GM23248 (cell line): ENCODE measurements around the gene DNAJC2. TPM values are rescaled to one million over a fixed set of nuclear protein-coding genes. Genes with fewer than 3 reads are reported as not detected.

Experiments
- DNase-seq: peaks from one replicate; pipeline ENCODE4 v3.0.0-alpha.2; 2015
- H2AFZ ChIP-seq: fragments of 200-600 bp; sonication (generic); 2 replicates; pipeline ENCODE4 v1.6.1; 2016; ENCODE audit warnings: antibody characterized with exemption
- H3F3A ChIP-seq: fragments of 200-600 bp; sonication (generic); 2 replicates; pipeline ENCODE4 v1.6.1; 2016; ENCODE audit warnings: mild to moderate bottlenecking, antibody characterized with exemption, mixed run types; ENCODE audit not compliant: insufficient read depth
- H3K27ac ChIP-seq: fragments of 200-600 bp; sonication (generic); 2 replicates; pipeline ENCODE4 v1.5.1; 2016; ENCODE audit warnings: mild to moderate bottlenecking
- H3K27me3 ChIP-seq: fragments of 200-600 bp; sonication (generic); replicated peaks from 2 replicates; pipeline ENCODE4 v1.6.1; 2016; ENCODE audit warnings: mild to moderate bottlenecking; ENCODE audit not compliant: insufficient read depth
- H3K36me3 ChIP-seq: fragments of 200-600 bp; sonication (generic); 2 replicates; pipeline ENCODE4 v1.6.1; 2016; ENCODE audit warnings: low read depth, mild to moderate bottlenecking
- H3K4me1 ChIP-seq: fragments of 200-600 bp; sonication (generic); 2 replicates; pipeline ENCODE4 v1.6.1; 2016; ENCODE audit warnings: mild to moderate bottlenecking; ENCODE audit not compliant: insufficient read depth
- H3K4me2 ChIP-seq: fragments of 200-600 bp; sonication (generic); one replicate; pipeline ENCODE4 v1.6.1; 2016; ENCODE audit warnings: mild to moderate bottlenecking; ENCODE audit not compliant: unreplicated experiment
- H3K4me3 ChIP-seq: fragments of 200-600 bp; sonication (generic); 2 replicates; pipeline ENCODE4 v1.5.1; 2016; ENCODE audit warnings: mild to moderate bottlenecking
- H3K79me2 ChIP-seq: fragments of 200-600 bp; sonication (generic); 2 replicates; pipeline ENCODE4 v1.6.1; 2016; ENCODE audit warnings: mild to moderate bottlenecking; ENCODE audit not compliant: insufficient read depth
- H3K9ac ChIP-seq: fragments of 200-600 bp; sonication (generic); 2 replicates; pipeline ENCODE4 v1.6.1; 2016; ENCODE audit warnings: mild to moderate bottlenecking
- H3K9me2 ChIP-seq: fragments of 200-600 bp; sonication (generic); 2 replicates; pipeline ENCODE4 v1.6.1; 2016; ENCODE audit warnings: mixed run types, mild to moderate bottlenecking, moderate library complexity; ENCODE audit not compliant: insufficient read depth
- H3K9me3 ChIP-seq: fragments of 200-600 bp; sonication (generic); one replicate; pipeline ENCODE4 v1.6.1; 2017; ENCODE audit warnings: low read depth
- H4K20me1 ChIP-seq: fragments of 200-600 bp; sonication (generic); 2 replicates; pipeline ENCODE4 v1.6.0; 2016; ENCODE audit not compliant: insufficient read depth
- EZH2 ChIP-seq: fragments of 200-600 bp; sonication (generic); IDR thresholded peaks from 2 replicates; pipeline ENCODE4 v1.6.1; 2018; ENCODE audit warnings: antibody characterized with exemption, mild to moderate bottlenecking; ENCODE audit not compliant: insufficient read depth, poor library complexity, severe bottlenecking
- EZH2phosphoT487 ChIP-seq: fragments of 200-600 bp; sonication (generic); IDR thresholded peaks from 2 replicates; pipeline ENCODE4 v1.6.1; 2018; ENCODE audit warnings: antibody characterized with exemption, moderate library complexity, mild to moderate bottlenecking, low read depth; ENCODE audit not compliant: insufficient read depth
- WGBS, 2 experiments: methylation state at CpG; one replicate each; pipeline ENCODE4 v1.1.6; 2015 to 2017; ENCODE audit warnings: low lambda C conversion rate in 2 of 2, low coverage in 1 of 2; ENCODE audit errors: missing lambda C conversion rate in 2 of 2; 5-methylcytosine and 5-hydroxymethylcytosine counted together
- in situ Hi-C: fragments of 300-500 bp; cut with MboI; formaldehyde crosslinking; loops from 2 replicates; pipeline ENCODE4 v1.15.0; 2020
- polyA plus RNA-seq: library from polyadenylated mRNA; unstranded; fragments of >200 nt; fragmentation: Nextera tagmentation; extraction: Ambion mirVana; gene quantifications from 2 replicates; pipeline ENCODE4 v1.2.1, GENCODE V29; 2016
- total RNA-seq: library from RNA; depleted of rRNA; stranded (reverse); fragments of >200 nt; shearing (Covaris generic); gene quantifications from 2 replicates; pipeline ENCODE4 v1.2.3, GENCODE V29; 2014

The DNAJC2 gene
- total and polyA plus RNA-seq, 2 experiments from 2014 or later = 19.3 to 36.6 TPM

DNA sequence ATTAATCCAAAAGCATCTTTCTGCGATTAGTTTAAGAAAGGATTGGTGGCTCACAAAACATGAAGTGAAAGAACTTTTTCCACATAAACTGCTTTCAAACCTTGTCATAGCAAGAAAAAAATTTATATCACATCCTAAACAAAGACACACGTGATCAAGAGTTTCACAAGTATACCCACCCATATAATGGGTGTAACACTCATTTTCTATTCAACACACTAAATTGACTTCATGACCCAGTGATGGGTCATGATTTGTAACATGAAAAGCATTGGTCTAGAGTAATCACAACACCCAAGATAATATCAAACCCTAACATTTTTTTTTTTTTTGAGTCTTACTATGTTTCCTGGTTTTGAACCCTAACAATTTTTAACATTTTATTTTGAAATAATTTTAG lies 29.7 kb downstream of the DNAJC2 start:
- Histone ChIP-seq H3K4me1 (no peaks in the 10 kb centered on the region), H3K79me2 (peaks cover 20% of the 10 kb centered on the region), H2AFZ (no peak overlapping the region), H3K9me3 (no peaks in the 10 kb centered on the region), H3K9ac (no peak overlapping the region), H4K20me1 (no peaks in the 10 kb centered on the region), H3K36me3 (peaks cover 93% of the 10 kb centered on the region), H3K4me3 (no peak overlapping the region), H3K27me3 (no peaks in the 10 kb centered on the region), H3K9me2 (no peaks in the 10 kb centered on the region), H3K27ac (no peak overlapping the region), H3K4me2 (no peak overlapping the region), H3F3A (peaks cover 67% of the 10 kb centered on the region)
- in situ Hi-C loops = no loop called here
- no peak for DNase-seq
- WGBS, 2 experiments = 81 to 85% methylated on average over 2 of the region's 2 CpGs
- TF ChIP-seq EZH2phosphoT487 (no peak), EZH2 (no peak)

DNA sequence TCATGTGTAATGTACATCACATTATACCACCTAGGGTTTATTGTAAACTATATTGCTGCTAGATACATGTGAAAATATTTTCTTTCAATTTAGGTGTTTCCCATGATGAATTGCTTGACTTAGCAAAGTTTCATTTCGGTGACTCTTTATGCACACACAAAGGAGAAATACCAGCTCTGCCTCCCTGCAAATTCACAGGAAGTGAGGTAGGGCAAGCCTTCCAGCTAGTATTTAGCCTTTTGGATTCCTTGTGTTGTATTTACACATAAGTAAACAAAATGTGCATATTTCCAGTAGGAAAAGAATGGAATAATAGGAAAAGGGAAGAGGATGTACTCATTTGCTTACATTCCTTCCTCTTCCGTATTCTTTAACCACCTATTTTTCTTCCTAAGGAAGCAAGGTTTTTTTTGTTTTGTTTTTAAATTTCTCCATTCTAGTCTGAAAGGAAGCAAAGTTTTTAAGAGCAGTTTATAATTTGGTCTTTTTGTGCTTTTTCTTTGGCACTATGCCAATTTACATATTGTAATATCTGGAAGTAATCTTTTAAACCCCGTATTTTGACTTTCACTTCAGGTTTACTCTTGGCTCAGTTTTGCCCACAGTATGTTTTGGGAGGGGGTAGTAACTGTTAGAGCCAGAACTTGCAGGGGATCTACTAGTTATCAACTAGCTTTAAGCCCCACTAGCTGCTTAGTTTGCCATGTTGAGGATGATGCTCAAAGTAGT lies 36.9 kb downstream of the DNAJC2 start:
- no peak overlapping the region for H2AFZ ChIP-seq
- peaks cover 50% of the 10 kb centered on the region for H3F3A ChIP-seq
- H3K9ac ChIP-seq = no peak overlapping the region
- no peaks in the 10 kb centered on the region for H3K27me3 ChIP-seq
- H4K20me1 ChIP-seq = no peaks in the 10 kb centered on the region
- no peak overlapping the region for H3K4me3 ChIP-seq
- H3K79me2 ChIP-seq = peaks cover 70% of the 10 kb centered on the region
- TF ChIP-seq EZH2 (no peak), EZH2phosphoT487 (no peak)
- peaks cover 87% of the 10 kb centered on the region for H3K36me3 ChIP-seq
- no peak for DNase-seq
- no peaks in the 10 kb centered on the region for H3K9me2 ChIP-seq
- H3K27ac ChIP-seq = no peak overlapping the region
- no peaks in the 10 kb centered on the region for H3K9me3 ChIP-seq
- in situ Hi-C loops = no loop called here
- H3K4me1 ChIP-seq = no peaks in the 10 kb centered on the region
- no peak overlapping the region for H3K4me2 ChIP-seq
- WGBS, 2 experiments = 68 to 71% methylated on average over 3 of the region's 3 CpGs

DNA sequence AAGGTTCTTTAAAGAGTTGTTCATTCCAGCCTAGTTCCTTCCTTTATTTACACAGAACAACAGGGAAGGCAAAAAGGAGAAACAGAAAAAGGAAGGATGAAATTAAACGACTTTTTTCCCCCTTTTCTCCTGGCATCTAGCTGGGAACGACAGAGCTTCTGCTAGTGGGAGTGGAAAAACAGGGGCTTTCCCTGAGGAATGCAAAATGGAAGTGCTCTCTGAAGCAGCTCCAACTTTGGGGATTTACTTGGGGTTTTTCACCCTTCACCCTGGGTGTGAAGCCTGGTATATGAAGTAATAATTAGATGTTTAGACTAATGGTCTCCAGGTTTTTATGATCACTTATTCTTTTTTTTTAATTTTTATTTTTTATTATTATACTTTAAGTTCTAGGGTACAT lies 43.1 kb downstream of the DNAJC2 start:
- Histone ChIP-seq H3K4me3 (no peak overlapping the region), H3K4me2 (no peak overlapping the region), H3K9ac (no peak overlapping the region), H2AFZ (no peak overlapping the region), H3K27me3 (no peaks in the 10 kb centered on the region), H3K27ac (no peak overlapping the region), H3K9me3 (no peaks in the 10 kb centered on the region), H3F3A (peaks cover 35% of the 10 kb centered on the region), H3K4me1 (peaks cover 19% of the 10 kb centered on the region), H3K36me3 (peaks cover 47% of the 10 kb centered on the region), H3K9me2 (no peaks in the 10 kb centered on the region), H4K20me1 (no peaks in the 10 kb centered on the region), H3K79me2 (peaks cover 70% of the 10 kb centered on the region)
- WGBS, 2 experiments = 52% methylated on average over 2 of the region's 2 CpGs
- TF ChIP-seq EZH2phosphoT487 = no peak
- TF ChIP-seq EZH2 = no peak
- in situ Hi-C loops = no loop called here
- DNase-seq = no peak

DNA sequence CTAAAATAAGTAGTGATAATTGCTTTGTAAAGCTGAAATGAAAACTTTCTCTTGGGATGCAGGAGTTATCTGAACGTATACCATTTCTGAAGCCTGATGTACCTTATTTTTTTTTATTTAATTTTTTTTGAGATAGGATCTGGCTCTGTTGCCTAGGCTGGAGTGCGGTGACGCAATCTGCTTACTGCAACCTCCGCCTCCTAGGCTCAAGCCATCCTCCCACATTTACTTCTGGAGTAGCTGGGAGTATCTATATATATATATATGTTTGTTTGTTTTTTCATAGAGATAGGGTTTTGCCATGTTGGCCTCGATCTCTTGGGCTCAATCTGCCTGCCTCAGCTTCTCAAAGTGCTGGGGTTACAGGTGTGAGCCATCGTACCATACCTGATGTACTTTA lies 44.9 kb downstream of the DNAJC2 start:
- peaks cover 35% of the 10 kb centered on the region for H3K36me3 ChIP-seq
- H3K27me3 ChIP-seq = no peaks in the 10 kb centered on the region
- 90 to 94% methylated on average over 6 of the region's 6 CpGs for WGBS, 2 experiments

More for the DNA sequence above, 44.9 kb downstream of the DNAJC2 start:
- H4K20me1 ChIP-seq = no peaks in the 10 kb centered on the region
- no peaks in the 10 kb centered on the region for H3K9me3 ChIP-seq
- H3K9ac ChIP-seq = no peak overlapping the region
- DNase-seq = no peak
- no peak overlapping the region for H2AFZ ChIP-seq
- in situ Hi-C loops = no loop called here
- H3K79me2 ChIP-seq = peaks cover 58% of the 10 kb centered on the region
- no peak overlapping the region for H3K27ac ChIP-seq
- peaks cover 29% of the 10 kb centered on the region for H3F3A ChIP-seq
- H3K9me2 ChIP-seq = no peaks in the 10 kb centered on the region
- H3K4me2 ChIP-seq = no peak overlapping the region
- no peak overlapping the region for H3K4me3 ChIP-seq
- no peak for TF ChIP-seq EZH2
- no peak for TF ChIP-seq EZH2phosphoT487
- H3K4me1 ChIP-seq = peaks cover 19% of the 10 kb centered on the region
